Hepatocyte (in vitro differentiated cells): Measurements from ENCODE around the gene PGM2. TPM values are rescaled to one million over a fixed set of nuclear protein-coding genes. Genes with fewer than 3 reads are reported as not detected.

ENCODE experiments used
- DNase-seq: peaks from one replicate; pipeline ENCODE4 v3.0.0-alpha.2; 2016; ENCODE audit warnings: low spot score
- H2AFZ ChIP-seq: fragments of 200-600 bp; sonication (generic); 2 replicates; pipeline ENCODE4 v1.6.0; 2016; ENCODE audit warnings: antibody characterized with exemption, mild to moderate bottlenecking
- H3K27ac ChIP-seq: fragments of 200-600 bp; sonication (generic); 2 replicates; pipeline ENCODE4 v1.5.1; 2016; ENCODE audit warnings: mild to moderate bottlenecking
- H3K27me3 ChIP-seq: fragments of 200-600 bp; sonication (generic); 2 replicates; pipeline ENCODE4 v1.6.1; 2016
- H3K36me3 ChIP-seq: fragments of 200-600 bp; sonication (generic); replicated peaks from 2 replicates; pipeline ENCODE4 v1.5.1; 2016; ENCODE audit warnings: low read depth; ENCODE audit not compliant: insufficient read depth
- H3K4me1 ChIP-seq: fragments of 200-600 bp; sonication (generic); 2 replicates; pipeline ENCODE4 v1.5.1; 2016; ENCODE audit warnings: mild to moderate bottlenecking, moderate library complexity; ENCODE audit not compliant: insufficient read depth
- H3K4me2 ChIP-seq: fragments of 200-600 bp; sonication (generic); 2 replicates; pipeline ENCODE4 v1.6.0; 2016
- H3K4me3 ChIP-seq: fragments of 200-600 bp; sonication (generic); 2 replicates; pipeline ENCODE4 v1.5.1; 2016; ENCODE audit warnings: mild to moderate bottlenecking
- H3K79me2 ChIP-seq: fragments of 200-600 bp; sonication (generic); 2 replicates; pipeline ENCODE4 v1.6.0; 2017; ENCODE audit warnings: mild to moderate bottlenecking
- H3K9me2 ChIP-seq: fragments of 200-600 bp; sonication (generic); replicated peaks from 2 replicates; pipeline ENCODE4 v1.6.0; 2017; ENCODE audit warnings: mild to moderate bottlenecking; ENCODE audit not compliant: insufficient read depth
- H3K9me3 ChIP-seq: fragments of 200-600 bp; sonication (generic); 2 replicates; pipeline ENCODE4 v1.5.1; 2016; ENCODE audit warnings: low read depth, mild to moderate bottlenecking
- H4K20me1 ChIP-seq: fragments of 200-600 bp; sonication (generic); 2 replicates; pipeline ENCODE4 v1.6.0; 2016; ENCODE audit warnings: mild to moderate bottlenecking; ENCODE audit not compliant: insufficient read depth, poor library complexity, severe bottlenecking
- EZH2 ChIP-seq: fragments of 200-600 bp; sonication (generic); IDR thresholded peaks from 2 replicates; pipeline ENCODE4 v1.6.1; 2016; ENCODE audit warnings: antibody characterized with exemption, mild to moderate bottlenecking, borderline replicate concordance
- EZH2phosphoT487 ChIP-seq: fragments of 200-600 bp; sonication (generic); IDR thresholded peaks from one replicate; pipeline ENCODE4 v1.6.1; 2018; ENCODE audit warnings: antibody characterized with exemption, mild to moderate bottlenecking, low read depth, moderate library complexity; ENCODE audit not compliant: unreplicated experiment, severe bottlenecking
- WGBS: methylation state at CpG from one replicate; pipeline ENCODE4 v1.1.6; 2016; ENCODE audit warnings: low lambda C conversion rate; ENCODE audit errors: missing lambda C conversion rate; 5-methylcytosine and 5-hydroxymethylcytosine counted together
- polyA plus RNA-seq: library from polyadenylated mRNA; unstranded; fragments of >200 nt; fragmentation: Nextera tagmentation; extraction: Ambion mirVana; gene quantifications from 2 replicates; pipeline ENCODE4 v1.2.1, GENCODE V29; 2016
- total RNA-seq: library from RNA; depleted of rRNA; stranded (reverse); fragments of >200 nt; gene quantifications from 2 replicates; pipeline ENCODE4 v1.2.3, GENCODE V29; 2014
- TF ChIP-seq, protein P1 (sequence below): fragments of 200-600 bp; sonication (generic); IDR thresholded peaks from 2 replicates; pipeline ENCODE4 v1.5.1; 2016; ENCODE audit warnings: antibody characterized with exemption, mild to moderate bottlenecking; ENCODE audit not compliant: poor library complexity

Gene PGM2
- total and polyA plus RNA-seq, 2 experiments from 2014 or later: 11.2 to 28.2 TPM

DNA sequence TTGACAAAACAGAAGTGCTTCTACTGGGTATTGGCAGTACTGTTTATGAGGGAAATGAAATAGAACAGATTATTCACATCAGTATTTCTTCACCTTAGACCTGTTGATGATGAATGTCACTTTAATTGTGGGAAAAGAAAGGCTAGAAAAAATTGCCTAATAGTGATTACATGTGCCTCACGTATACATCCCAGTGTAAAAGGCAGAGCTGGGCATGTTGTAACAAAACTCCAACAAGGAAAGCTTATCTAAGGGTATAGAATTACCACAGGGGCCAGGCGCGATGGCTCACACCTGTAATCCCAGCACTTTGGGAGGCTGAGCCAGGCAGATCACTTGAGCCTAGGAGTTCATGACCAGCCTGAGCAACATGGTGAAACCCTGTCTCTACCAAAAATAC is 4.2 kb downstream of the PGM2 start:
- Histone ChIP-seq H3K4me1 (peaks cover 14% of the 10 kb centered on the region), H3K36me3 (no peaks in the 10 kb centered on the region), H4K20me1 (no peaks in the 10 kb centered on the region), H3K9me3 (no peaks in the 10 kb centered on the region), H2AFZ (no peak overlapping the region), H3K4me2 (no peak overlapping the region), H3K27ac (no peak overlapping the region), H3K79me2 (peaks cover 21% of the 10 kb centered on the region), H3K9me2 (no peaks in the 10 kb centered on the region), H3K4me3 (no peak overlapping the region), H3K27me3 (no peaks in the 10 kb centered on the region)
- no peak for DNase-seq
- TF ChIP-seq EZH2phosphoT487: no peak
- no peak for TF ChIP-seq EZH2
- TF ChIP-seq, protein P1, sequence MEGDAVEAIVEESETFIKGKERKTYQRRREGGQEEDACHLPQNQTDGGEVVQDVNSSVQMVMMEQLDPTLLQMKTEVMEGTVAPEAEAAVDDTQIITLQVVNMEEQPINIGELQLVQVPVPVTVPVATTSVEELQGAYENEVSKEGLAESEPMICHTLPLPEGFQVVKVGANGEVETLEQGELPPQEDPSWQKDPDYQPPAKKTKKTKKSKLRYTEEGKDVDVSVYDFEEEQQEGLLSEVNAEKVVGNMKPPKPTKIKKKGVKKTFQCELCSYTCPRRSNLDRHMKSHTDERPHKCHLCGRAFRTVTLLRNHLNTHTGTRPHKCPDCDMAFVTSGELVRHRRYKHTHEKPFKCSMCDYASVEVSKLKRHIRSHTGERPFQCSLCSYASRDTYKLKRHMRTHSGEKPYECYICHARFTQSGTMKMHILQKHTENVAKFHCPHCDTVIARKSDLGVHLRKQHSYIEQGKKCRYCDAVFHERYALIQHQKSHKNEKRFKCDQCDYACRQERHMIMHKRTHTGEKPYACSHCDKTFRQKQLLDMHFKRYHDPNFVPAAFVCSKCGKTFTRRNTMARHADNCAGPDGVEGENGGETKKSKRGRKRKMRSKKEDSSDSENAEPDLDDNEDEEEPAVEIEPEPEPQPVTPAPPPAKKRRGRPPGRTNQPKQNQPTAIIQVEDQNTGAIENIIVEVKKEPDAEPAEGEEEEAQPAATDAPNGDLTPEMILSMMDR: no peak
- WGBS: 89% methylated on average over 3 of the region's 3 CpGs

DNA sequence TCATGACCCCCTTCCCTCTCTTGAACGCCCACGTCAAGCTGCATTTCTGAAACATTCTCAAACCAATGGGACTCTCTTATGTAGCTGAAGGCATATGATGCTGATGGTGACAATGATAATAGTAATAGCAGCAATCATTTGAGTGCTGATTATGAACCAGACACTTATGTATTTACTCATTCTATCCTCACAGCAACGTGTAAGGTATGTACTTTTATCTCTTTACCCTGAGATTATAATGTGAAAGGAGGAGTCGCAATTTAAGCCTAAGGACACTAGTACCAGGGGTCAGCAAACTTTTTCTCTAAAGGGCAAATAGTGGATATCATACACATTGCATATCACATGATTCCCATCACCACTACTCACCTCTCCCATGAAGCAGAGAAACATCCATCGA is 8.5 kb downstream of the PGM2 start:
- Histone ChIP-seq H4K20me1 (no peaks in the 10 kb centered on the region), H3K79me2 (no peaks in the 10 kb centered on the region), H3K4me1 (no peaks in the 10 kb centered on the region), H3K4me3 (no peak overlapping the region), H2AFZ (no peak overlapping the region), H3K4me2 (no peak overlapping the region), H3K9me3 (no peaks in the 10 kb centered on the region), H3K9me2 (no peaks in the 10 kb centered on the region), H3K27ac (no peak overlapping the region), H3K36me3 (no peaks in the 10 kb centered on the region), H3K27me3 (no peaks in the 10 kb centered on the region)
- 88% methylated on average over 5 of the region's 5 CpGs for WGBS
- TF ChIP-seq EZH2: no peak
- TF ChIP-seq EZH2phosphoT487: no peak
- TF ChIP-seq, protein P1: no peak
- no peak for DNase-seq

DNA sequence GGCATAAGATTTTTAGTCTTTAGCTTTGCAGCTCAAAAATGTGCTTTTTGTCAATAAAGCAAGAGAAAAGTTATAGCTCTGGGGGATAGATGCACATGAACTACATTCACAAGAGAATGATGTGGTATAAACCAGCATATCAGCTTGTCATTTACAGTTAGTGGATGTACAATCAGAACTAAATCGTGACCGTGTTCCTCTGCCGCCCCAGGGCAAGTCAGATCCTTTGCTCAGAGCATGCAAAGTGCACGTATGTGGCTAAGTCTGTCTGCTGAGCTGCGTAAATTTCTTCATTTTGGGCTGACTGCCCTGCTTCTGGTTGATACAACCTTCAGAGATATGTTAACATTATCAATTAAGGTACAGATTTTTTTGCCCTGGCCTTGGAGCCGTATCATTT is 9.3 kb downstream of the PGM2 start:
- H2AFZ ChIP-seq: no peak overlapping the region
- no peak overlapping the region for H3K27ac ChIP-seq
- TF ChIP-seq, protein P1: no peak
- no peak for TF ChIP-seq EZH2
- no peak for TF ChIP-seq EZH2phosphoT487
- WGBS: 71% methylated on average over 6 of the region's 6 CpGs
- DNase-seq: no peak
- no peaks in the 10 kb centered on the region for H3K9me3 ChIP-seq
- no peak overlapping the region for H3K4me2 ChIP-seq
- H3K27me3 ChIP-seq: no peaks in the 10 kb centered on the region
- H3K4me1 ChIP-seq: no peaks in the 10 kb centered on the region
- H3K79me2 ChIP-seq: no peaks in the 10 kb centered on the region
- H3K4me3 ChIP-seq: no peak overlapping the region
- no peaks in the 10 kb centered on the region for H3K36me3 ChIP-seq
- no peaks in the 10 kb centered on the region for H4K20me1 ChIP-seq
- H3K9me2 ChIP-seq: no peaks in the 10 kb centered on the region

DNA sequence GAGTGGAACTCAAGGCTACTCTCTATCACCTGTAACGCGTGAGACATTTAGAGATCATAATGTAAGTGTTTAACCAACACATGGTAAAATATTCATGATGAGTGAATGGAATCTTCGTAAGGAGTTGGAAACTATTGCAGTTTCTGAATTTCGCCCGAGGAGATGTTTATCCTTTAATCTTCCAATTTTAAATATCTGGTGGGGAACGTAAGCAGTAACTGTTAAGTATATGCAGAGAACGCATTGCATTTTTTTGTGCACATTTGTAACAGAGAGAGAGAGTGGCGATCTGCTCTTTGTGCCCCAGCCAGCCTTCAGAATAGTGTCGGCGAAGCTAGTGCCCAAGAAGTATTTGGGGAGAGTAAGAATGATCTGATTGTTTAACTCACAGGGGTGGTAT is 9.8 kb downstream of the PGM2 start:
- no peak overlapping the region for H2AFZ ChIP-seq
- H3K79me2 ChIP-seq: no peaks in the 10 kb centered on the region
- WGBS: 89% methylated on average over 10 of the region's 10 CpGs
- H3K4me2 ChIP-seq: no peak overlapping the region
- H3K4me3 ChIP-seq: no peak overlapping the region
- H3K36me3 ChIP-seq: no peaks in the 10 kb centered on the region
- TF ChIP-seq, protein P1: no peak
- TF ChIP-seq EZH2phosphoT487 (no peak), EZH2 (no peak)
- no peaks in the 10 kb centered on the region for H3K9me3 ChIP-seq
- DNase-seq: no peak
- no peaks in the 10 kb centered on the region for H3K27me3 ChIP-seq
- no peaks in the 10 kb centered on the region for H3K4me1 ChIP-seq
- H4K20me1 ChIP-seq: no peaks in the 10 kb centered on the region
- H3K9me2 ChIP-seq: no peaks in the 10 kb centered on the region
- no peak overlapping the region for H3K27ac ChIP-seq
